Measurements from ENCODE around the gene ASCL3. TPM values are rescaled to one million over a fixed set of nuclear protein-coding genes. Genes with fewer than 3 reads are reported as not detected.

Gene ASCL3
- total and polyA plus RNA-seq, 11 donors: not detected

DNA sequence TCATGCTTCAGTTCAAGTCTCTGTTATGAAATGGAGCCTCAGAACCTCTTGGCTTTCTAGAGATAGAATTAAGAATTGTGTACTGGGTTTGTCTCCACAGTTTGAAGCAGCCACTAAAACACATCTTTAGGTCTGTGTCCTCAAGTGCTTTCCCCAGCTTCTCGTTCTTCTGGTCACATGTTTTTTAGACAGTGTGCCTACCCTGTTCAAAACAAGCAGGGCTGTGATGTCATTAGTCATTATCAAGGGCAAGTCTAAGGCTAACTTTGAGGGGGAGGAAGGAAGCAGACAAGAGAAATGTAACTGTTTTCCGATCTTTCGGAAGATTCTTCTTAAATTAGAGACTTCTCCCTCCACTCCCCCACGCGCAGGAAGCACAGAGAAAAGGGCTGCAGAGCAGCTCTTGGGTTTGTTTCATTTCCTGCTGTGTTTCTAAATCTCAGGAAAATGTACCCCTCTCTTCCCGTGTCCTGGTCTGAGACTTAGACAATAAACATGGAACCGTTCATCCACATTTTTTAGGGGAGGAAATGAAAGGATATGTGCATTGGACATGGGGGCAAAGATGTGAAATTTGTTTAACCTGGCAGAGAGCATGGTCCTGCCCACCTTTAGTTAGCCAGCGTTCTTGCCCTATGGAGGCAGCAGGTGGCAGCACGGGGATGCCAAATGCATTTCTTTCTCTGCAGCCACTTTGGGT, 28.7 kb downstream of the ASCL3 start:
- 8 to 16% (median 13%) methylated on average over 9 of the region's 9 CpGs for WGBS, 4 donors
- TF ChIP-seq, protein P1, sequence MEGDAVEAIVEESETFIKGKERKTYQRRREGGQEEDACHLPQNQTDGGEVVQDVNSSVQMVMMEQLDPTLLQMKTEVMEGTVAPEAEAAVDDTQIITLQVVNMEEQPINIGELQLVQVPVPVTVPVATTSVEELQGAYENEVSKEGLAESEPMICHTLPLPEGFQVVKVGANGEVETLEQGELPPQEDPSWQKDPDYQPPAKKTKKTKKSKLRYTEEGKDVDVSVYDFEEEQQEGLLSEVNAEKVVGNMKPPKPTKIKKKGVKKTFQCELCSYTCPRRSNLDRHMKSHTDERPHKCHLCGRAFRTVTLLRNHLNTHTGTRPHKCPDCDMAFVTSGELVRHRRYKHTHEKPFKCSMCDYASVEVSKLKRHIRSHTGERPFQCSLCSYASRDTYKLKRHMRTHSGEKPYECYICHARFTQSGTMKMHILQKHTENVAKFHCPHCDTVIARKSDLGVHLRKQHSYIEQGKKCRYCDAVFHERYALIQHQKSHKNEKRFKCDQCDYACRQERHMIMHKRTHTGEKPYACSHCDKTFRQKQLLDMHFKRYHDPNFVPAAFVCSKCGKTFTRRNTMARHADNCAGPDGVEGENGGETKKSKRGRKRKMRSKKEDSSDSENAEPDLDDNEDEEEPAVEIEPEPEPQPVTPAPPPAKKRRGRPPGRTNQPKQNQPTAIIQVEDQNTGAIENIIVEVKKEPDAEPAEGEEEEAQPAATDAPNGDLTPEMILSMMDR (IDR thresholded peaks at IDR 0.05): peak; percentile 25 to 69 (median 53)
- TF ChIP-seq POLR2A (IDR thresholded peaks at IDR 0.05): no peak
- H3K27me3 ChIP-seq: no peaks in the 10 kb centered on the region
- DNase-seq (peak in 3 of 5 donors; percentile 22 to 40 (median 28)), ATAC-seq (peak in 1 of 4 donors; percentile 34)
- peaks cover 0 to 42% (median 31%) of the 10 kb centered on the region in 9 donors for H3K36me3 ChIP-seq
- H3K4me3 ChIP-seq: peak overlapping the region in 9 of 12 donors; percentile 3 to 39 (median 22)
- intact Hi-C loops (cut with DNase I): loop anchor here in 9 of 10 donors (2.0 to 10.0 kb wide), 10 partner anchors 42 to 232 kb away; partner anchors contain the start of genes TMEM9B (in 6 of the 9), RPL27A (in 3 of the 9) and TRIM66 (in 3 of the 9)
- no peaks in the 10 kb centered on the region for H3K9me3 ChIP-seq
- H3K27ac ChIP-seq: peak overlapping the region; percentile 2 to 81 (median 60)
- H3K4me1 ChIP-seq: peaks cover 0 to 56% (median 38%) of the 10 kb centered on the region in 12 donors

DNA sequence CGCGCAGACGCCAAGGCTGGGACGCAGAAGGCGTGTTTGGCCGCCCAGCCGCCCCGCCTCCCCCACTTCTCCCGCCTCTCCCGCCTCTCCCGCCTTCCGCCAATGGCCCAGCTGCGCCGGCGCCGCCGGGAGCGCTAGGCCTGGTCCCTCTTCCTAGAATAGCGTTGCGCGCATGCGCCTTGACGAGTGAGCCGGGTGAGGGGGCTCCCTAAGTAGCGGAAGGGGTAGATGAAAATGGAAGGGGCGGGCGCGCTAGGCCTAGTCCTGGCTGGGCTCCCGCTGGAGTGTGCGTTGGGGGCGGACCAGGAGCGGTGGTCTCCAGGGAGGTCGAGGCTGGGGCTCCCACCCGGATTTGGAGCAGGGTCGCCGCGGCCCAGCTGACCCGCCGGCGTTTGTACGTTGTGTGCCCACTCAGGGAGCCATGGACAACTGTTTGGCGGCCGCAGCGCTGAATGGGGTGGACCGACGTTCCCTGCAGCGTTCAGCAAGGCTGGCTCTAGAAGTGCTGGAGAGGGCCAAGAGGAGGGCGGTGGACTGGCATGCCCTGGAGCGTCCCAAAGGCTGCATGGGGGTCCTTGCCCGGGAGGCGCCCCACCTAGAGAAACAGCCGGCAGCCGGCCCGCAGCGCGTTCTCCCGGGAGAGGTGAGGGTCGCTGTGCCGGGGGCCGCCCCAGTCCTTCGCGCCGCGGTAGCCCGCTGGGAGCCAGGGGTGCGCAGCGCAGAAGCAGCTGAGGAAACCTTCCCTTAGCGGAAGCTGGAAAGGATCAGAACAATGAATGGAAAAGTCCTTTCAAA, 31.6 kb downstream of the ASCL3 start, which contains the start of gene AKIP1:
Gene AKIP1 (plus strand): TSS at position 161 of the 795 bp plus-strand sequence. CDS start 261 bp downstream, at position 422.
- Histone ChIP-seq H3K9me3 (no peaks in the 10 kb centered on the region), H3K36me3 (peaks cover 0 to 13% (median 3%) of the 10 kb centered on the region in 9 donors), H3K4me1 (peaks cover 0 to 52% (median 25%) of the 10 kb centered on the region in 12 donors), H3K4me3 (peak within 1 kb of the TSS; percentile 40 to 96 (median 85)), H3K27ac (peak within 1 kb of the TSS; percentile 80 to 98 (median 94)), H3K27me3 (no peaks in the 10 kb centered on the region)
- ATAC-seq (peak; percentile 94 to 97 (median 96)), DNase-seq (peak; percentile 97 to 98 (median 98))
- TF ChIP-seq POLR2A (IDR thresholded peaks at IDR 0.05): peak in 1 of 2 donors; percentile 74
- TF ChIP-seq, protein P1 (IDR thresholded peaks at IDR 0.05): no peak
- intact Hi-C loops (cut with DNase I): loop anchor here in 9 of 10 donors (1.0 to 10.0 kb wide), 12 partner anchors 39 to 229 kb away; partner anchors contain the start of genes TMEM9B (in 6 of the 9), RPL27A (in 3 of the 9) and TRIM66 (in 3 of the 9)
- 0 to 2% (median 1%) methylated on average over 43 to 68 of the region's 68 CpGs for WGBS, 4 donors

DNA sequence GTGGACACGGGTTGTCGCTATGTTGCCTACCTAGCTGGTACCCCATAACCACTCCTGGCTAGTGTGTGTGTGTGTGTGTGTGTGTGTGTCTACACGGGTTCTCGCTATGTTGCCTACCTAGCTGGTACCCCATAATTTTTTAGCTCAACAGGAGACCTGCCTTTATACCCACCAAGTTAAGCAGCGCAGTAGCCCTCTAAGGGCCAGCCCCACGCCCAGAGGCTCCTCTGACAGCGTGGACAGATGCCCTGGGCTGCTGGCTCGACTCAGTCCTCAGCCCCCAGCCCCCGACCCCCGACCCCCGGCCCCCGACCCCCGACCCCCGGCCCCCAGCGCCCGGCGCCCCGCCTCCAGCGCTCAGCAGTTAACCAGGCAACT, 32.2 kb downstream of the ASCL3 start:
- 0 to 4% (median 1%) methylated on average over 3 to 19 of the region's 19 CpGs; no CpG with 5 or more reads in 1 of the 4 donors for WGBS, 4 donors
- no peaks in the 10 kb centered on the region for H3K9me3 ChIP-seq
- ATAC-seq (peak in 2 of 4 donors; percentile 10 to 16), DNase-seq (no peak)
- peaks cover 0 to 52% (median 25%) of the 10 kb centered on the region in 12 donors for H3K4me1 ChIP-seq
- H3K4me3 ChIP-seq: peak overlapping the region; percentile 40 to 96 (median 85)
- H3K27me3 ChIP-seq: no peaks in the 10 kb centered on the region
- H3K27ac ChIP-seq: peak overlapping the region in 9 of 12 donors; percentile 87 to 98 (median 95)
- TF ChIP-seq, protein P1 (IDR thresholded peaks at IDR 0.05): no peak
- no peak for TF ChIP-seq POLR2A (IDR thresholded peaks at IDR 0.05)
- peaks cover 0 to 7% (median 0%) of the 10 kb centered on the region in 9 donors for H3K36me3 ChIP-seq
- intact Hi-C loops (cut with DNase I): loop anchor here in 9 of 10 donors (1.0 to 10.0 kb wide), 12 partner anchors 38 to 228 kb away; partner anchors contain the start of genes TMEM9B (in 6 of the 9), RPL27A (in 3 of the 9) and TRIM66 (in 3 of the 9)

Data from heart left ventricle (tissue), 16 donors.